NOMO-1 (cell line): ENCODE results near the gene GPR157.
"Not testable (repeated sequence)": the region's sequence is repeated elsewhere in the genome, so short reads cannot be mapped to it uniquely, and the experiment has no call there.

Experiments used
- DNase-seq, 2 experiments: peaks; one replicate each; lab custom pipeline; 2025; ENCODE audit not compliant: unreplicated experiment in 2 of 2; lab: John Stamatoyannopoulos, UW

The GPR157 gene, protein sequence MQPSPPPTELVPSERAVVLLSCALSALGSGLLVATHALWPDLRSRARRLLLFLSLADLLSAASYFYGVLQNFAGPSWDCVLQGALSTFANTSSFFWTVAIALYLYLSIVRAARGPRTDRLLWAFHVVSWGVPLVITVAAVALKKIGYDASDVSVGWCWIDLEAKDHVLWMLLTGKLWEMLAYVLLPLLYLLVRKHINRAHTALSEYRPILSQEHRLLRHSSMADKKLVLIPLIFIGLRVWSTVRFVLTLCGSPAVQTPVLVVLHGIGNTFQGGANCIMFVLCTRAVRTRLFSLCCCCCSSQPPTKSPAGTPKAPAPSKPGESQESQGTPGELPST

DNA sequence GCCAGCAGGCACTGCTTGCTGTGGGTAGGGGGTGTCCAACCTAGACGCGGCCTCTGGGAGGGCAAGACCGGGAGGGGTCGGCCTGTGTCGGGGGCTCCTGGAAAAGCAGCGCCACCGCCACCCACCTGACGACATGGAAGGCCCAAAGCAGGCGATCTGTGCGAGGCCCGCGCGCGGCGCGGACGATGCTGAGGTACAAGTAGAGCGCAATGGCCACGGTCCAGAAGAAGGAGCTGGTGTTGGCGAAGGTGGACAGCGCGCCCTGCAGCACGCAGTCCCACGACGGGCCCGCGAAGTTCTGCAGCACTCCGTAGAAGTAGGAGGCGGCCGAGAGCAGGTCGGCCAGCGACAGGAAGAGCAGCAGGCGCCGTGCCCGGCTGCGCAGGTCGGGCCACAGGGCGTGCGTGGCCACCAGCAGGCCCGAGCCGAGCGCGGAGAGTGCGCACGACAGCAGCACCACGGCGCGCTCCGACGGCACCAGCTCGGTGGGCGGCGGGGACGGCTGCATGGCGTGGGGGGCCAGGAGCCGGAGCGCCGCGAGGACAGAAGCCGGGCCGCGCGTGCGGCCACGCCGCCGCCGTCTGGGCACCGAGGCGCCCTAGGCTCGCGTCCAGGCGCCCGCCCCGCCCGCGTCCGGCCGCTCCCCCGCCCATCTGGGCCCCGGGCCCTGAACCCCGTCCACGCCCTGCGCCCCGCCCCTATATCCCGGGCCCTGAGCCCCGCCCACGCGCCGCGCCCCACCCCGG, at the start of gene GPR157:
Gene GPR157 (minus strand): TSS at position 583 of the 746 bp plus-strand sequence. CDS start 75 bp downstream, at position 508.
- peak; percentile 50 to 62 for DNase-seq

DNA sequence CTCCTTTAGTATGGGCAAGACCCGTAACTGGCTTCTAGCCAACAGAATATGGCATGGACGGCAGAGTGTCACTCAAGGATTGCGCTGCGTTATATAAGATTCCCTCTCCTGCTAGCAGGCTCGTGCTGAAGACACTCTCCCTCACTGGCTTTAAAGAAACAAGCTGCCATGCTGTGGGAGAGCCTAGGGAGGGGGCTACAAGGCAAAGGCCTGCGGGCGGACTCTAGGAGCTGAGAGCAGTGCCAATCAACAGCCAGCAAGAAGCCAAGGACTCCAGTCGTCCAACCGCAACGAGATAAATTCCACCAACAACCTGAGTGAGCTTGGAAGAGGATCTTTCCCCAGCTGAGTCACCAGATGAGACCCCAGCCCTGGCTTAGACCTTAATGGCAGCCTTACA, 45.9 kb upstream of the GPR157 start:
- DNase-seq = no peak

DNA sequence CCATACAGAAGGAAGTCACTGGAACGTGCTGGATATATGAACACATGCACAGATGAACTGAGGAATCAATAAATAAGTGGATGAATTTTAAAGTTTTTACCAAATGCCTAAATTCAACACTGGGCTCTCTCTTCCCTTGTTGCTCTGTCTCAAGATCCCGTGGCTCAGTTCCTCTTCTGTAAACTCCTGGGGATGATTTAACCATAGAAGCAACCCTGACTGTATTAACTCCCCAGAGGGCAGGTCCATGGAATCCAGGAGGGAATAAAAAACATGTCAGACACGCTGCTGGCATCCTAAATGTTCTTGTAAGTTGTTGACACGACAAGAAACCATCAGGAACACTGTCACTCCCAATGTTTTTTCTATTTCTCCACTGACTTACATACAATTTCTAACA, 45.3 kb upstream of the GPR157 start:
- DNase-seq = peak in 1 of 2 experiments; percentile 23

DNA sequence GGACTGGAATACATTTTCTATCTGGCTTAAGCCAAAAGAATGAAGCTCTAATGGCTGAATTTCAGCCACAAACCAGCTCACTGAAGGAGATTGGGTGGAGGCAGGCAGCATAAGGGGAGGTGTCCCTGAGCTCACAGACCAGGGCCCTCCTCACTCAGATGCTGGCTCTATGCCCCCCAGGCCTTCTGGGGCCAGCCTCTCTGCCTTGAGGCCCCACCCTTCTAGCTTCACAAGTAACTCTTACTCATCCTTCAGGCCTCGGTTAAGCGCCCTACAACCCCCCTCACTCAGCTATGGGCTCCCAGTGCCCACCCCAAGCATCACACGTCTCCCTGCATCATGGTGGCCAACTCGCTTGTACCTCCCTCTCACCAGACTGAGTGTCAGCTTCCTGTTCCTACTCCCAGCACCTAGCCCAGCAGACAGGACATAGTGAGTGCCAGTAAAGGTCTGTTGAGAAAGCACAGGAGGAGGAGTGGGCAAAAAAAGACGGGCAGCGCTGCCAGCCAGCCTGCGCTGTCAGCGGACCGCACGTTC, 40.8 kb upstream of the GPR157 start:
- no peak for DNase-seq

DNA sequence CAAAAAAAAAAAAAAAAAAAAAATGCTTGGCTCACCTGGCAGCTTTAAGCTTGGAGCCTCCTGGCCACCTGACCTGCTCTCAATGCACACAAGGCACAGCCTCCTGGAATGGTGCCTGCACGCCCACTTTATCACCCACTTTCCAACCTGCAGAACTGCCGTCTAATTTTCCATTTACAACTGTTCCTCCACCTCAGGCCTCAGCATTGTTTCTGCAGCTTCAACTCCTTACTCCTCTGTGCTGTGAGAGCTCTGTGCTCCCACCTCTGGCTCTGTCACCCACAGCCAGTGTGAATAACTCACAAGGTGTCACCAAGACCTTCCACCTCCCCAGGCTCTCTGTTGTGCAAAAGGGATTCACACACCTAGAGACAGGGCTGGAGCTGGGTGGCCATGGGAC, 38.7 kb upstream of the GPR157 start:
- no peak for DNase-seq

DNA sequence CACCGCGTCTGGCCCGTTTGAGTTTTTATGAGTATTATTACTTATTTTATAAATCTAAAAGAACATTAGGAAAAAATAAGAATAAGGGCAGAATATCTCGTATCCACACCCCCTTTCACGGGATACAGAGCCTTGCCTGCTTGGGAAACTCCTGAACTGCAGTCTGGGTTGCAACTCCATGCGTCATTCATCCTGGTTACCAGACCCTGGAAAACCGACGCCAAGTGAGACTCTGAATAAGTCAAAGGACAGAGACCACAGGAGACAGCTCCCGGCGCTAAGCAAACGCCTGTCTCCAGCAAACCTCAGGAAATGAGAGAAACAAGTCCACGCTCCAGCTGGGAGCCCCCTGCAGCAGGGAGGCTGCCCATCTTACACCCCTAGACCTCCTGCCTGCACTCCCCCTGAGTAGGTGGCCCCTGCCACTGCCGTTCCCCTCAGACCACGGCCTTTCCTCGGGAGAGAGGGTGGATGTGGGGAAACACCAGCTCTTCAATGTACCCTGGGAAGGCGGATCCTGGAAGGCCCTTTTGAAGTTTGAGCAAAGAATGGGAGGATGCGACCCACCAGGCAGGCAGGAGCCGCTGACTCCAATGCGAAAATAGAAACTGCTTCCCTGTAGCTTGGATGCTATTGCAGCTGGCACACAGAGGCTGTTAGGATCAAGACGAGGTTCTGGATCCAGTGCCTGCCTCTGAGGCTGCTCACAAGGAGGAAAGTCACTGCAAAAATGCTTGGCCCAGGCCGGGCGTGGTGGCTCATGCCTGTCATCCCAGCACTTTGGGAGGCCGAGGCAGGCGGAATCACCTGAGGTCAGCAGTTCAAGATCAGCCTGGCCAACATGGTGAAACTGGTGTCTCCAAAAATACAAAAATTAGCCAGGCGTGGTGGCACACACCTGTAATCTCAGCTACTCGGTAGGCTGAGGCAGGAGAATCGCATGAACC, 37.7 kb upstream of the GPR157 start:
- DNase-seq = no peak

DNA sequence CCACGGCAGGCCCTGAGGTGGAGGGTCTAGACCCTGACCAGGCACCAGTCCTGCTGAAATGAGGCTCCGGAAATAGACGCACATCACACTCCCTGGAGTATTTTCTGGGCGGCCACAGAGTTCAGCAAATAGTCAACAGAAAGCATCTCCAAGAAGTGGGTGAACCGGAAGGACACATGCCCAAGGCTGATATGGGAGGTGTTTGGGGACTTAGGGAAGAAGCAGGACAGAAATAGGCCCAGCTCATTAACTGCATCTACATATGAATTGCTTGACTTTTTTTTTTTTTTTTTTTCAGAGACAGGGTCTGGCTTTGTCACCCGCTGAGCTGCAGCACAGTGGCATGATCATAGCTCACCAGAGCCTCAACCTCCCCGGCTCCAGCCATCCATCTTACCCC, 36.5 kb upstream of the GPR157 start:
- DNase-seq = no peak

DNA sequence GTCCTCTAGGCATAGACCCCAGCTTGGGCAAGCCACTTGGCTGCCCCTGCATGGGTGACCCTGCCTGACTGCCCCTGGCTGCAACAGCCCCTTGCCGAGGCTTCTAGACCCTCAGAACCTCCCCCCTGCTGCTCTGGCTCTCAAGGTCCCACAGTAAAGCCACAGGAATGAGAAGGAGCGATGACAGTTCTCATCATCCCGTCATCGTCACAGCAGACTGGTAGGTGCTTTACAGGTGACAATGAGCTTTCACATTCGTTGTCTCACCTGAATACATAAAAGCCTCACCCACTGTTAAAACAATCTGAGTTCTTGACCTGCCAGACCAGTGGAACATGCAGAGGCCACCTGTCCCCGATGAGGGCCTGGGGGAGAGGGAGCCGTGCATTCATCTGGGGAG, 36.0 kb upstream of the GPR157 start:
- no peak for DNase-seq

DNA sequence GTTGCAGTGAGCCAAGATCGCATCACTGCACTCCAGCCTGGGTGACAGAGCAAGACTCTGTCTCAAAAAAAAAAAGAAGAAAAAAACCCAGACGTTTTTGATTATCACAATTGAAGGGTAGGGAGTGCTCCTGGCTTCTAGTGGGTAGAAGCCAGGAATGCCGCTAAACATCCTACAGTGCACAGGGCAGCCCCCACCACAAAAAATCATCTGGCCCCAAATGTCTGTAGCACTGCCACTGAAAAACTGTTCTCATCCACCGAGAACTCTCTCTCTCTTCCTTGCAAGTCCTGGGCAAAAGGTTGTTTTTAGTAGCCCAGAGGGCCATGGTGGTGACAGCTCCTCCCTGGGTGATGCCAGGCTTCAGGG, 35.6 kb upstream of the GPR157 start:
- DNase-seq = no peak

DNA sequence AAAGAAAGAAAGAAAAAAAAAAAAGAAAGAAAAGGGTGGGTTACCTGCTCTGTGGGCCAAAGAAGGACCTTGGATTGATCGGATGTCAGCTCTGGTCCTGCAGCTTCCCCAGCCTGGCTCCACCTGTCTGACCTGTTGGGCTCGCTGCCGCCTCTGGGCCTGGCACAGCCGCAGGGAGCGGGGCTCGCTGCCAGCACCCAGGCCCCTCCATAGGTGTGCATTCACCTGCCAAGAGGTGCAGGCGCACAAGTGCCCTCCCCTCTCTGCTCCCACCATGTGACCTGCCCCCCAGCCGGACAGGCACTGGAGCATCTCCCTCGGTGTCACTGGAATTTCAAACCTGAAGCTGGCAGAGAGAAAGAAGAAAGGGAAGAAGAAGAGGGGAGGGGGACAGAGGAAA, 33.1 kb upstream of the GPR157 start:
- DNase-seq = no peak

DNA sequence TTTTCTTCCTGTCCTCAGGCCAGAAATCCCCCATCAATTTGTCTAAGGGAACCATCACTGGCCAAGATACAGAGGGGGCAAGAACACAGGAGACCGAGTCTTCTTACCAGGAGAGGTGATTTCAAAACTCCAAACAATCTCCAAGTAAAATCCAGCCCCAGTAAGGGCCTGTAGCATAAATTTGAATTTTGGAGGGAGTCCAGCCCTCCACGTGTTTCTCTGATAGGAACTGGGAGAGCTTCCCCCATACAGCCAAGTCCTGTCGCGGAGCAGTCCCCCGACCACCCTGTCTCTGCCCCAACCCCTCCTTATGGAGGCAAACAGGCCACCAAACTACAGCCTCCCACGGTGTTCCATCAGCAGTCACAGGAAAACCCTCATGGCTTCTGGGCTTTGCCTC, 32.4 kb upstream of the GPR157 start:
- no peak for DNase-seq

DNA sequence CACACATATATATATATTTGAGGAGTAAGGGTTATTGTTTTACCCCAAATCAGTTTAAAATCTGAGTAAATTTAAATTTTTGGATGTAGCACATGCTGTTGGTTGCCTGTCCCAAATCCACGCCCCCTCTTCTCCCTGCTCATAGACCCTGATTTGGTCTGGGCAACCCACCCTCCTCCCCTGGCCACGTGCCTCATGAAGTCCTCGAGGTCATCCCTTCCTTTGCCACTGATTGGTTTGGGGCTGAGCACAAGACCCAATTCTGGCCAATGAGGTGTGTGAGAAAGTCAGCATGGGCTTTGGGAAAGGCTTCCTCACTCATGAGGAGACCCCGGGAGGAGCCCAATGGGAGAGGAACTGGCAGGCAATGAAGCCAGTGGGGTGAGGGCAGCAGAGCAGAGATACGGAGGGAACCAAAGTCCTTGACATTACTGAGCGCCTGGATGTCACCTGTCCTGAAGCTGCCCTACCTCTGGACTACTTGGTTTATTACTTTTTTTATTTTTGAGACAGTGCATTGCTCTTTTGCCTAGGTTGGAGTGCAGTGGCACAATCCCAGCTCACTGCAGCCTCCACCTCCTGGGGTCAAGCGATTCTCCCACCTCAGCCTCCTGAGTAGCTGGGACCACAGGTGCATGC, 31.3 kb upstream of the GPR157 start:
- no peak for DNase-seq

DNA sequence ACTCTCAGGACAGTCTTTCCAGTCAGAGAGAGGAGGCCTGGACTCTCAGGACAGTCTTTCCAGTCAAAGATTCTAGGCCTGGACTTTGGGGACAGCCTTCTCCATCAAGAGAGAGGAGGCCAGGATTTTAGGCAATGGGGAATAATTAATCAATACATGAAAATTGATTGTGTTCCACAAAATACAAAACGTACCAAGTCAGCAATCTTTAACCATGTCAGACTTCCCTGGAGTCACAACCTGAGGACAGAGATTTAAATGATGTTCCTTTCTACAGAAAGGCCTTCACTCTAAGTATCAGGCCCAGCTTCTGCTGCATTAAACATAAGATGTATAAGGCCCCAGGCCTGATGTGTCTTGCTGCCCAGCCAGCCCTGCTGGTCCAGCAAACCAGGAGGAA, 27.0 kb upstream of the GPR157 start:
- no peak for DNase-seq

DNA sequence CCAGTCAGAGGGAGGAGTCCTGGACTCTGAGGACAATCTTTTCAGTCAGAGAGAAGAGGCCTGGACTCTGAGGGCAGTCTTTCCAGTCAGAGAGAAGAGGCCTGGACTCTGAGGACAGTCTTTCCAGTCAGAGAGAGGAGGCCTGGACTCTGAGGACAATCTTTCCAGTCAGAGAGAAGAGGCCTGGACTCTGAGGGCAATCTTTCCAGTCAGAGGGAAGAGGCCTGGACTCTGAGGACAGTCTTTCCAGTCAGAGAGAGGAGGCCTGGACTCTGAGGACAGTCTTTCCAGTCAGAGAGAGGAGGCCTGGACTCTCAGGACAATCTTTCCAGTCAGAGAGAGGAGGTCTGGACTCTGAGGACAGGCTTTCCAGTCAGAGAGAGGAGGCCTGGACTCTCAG, 26.5 kb upstream of the GPR157 start:
- not testable (repeated sequence) for DNase-seq

DNA sequence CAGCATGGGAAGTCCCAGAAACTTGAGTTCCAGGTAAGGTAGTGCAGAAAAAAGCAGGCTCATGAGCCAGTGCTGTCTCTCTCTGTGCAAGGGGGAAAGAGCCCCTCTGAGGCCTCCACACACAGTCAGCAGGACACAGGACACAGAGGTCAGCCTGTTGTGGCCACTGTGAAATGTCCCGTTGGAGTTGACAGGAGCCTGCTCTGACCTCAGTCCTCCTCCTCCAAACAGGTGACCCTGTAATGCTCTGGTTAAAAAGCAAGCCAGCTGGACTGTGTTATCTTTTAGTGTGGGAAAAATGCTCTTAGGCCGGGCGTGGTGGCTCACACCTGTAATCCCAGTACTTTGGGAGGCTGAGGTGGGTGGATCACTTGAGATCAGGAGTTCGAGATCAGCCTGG, 24.2 kb upstream of the GPR157 start:
- DNase-seq = no peak

DNA sequence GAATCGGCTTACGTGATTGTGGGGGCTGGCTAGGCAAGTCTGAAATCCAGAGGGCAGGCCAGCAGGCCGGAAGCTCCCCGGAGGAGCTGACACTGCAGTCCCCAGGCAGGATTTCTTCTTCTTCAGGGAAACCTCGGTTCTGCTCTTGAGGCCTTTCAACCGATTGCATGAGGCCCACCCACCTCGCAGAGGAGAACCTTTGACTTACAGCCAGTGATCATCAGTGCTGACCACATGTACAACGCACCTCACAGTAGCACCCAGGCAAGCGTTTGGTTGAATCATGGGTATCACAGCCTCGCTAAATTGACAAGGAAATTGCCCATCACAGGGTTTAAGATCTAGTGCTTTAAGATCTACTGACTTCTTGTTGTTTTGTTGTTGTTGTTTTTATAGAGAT, 23.6 kb upstream of the GPR157 start:
- DNase-seq = no peak

DNA sequence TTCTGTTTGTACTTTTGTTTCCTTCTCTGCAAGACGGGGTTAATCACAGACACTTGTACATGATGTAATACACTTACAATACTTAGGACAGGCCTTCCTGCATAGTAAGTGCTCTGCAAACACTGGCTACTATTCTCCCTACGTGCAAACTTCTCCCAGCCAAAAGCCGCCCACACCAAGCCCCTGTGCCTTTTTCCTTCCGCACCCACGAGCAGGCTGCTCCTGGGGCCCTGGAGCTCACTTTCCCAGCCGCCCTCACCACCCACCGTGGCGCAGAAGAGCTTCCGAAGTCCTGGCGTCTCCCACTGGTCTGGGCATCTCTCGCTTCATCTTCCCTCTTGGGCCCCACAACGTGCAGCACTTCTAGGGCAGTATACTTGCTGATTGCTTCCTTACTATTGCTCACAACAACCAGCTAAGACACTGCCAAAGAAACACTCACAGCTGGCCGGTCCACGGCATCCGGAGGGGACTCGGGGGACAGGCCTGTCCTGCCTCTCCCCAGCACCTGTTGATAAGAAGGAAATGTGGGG, 22.5 kb upstream of the GPR157 start:
- no peak for DNase-seq

DNA sequence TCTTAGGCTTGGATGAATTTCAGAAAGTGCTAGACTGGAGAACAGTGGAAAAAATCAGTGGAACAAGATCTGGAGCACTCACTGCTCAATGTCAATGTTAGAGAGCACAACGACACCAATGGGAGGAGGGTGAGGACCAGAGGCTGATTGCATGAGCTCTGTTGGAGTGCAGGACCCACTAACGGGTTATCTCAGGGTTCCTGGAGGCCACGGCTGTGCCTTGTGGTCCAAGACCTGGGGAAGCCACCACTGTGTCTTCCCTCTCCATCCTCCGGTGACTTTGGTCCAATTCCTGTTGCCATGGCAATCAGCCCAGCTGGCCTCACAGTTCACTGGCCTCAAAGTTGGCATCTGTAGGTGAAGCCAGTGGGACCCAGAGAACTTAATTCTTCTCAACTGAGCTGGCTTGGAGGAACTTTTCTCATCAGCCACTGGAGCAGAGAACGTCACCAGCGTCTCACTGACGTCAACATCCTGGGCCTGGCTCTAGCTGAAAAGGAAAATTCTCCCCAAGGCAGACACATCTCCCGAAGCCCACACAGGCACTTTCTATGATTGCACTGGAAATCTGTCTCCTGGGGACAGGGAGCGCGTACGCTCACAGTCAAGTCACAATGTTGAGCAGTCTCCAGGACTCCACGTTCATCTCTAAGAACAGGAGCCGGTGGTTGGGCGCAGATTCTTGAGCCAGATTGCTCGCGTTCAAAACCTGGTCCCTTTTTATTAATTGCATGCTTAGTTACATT, 21.9 kb upstream of the GPR157 start:
- DNase-seq = no peak

DNA sequence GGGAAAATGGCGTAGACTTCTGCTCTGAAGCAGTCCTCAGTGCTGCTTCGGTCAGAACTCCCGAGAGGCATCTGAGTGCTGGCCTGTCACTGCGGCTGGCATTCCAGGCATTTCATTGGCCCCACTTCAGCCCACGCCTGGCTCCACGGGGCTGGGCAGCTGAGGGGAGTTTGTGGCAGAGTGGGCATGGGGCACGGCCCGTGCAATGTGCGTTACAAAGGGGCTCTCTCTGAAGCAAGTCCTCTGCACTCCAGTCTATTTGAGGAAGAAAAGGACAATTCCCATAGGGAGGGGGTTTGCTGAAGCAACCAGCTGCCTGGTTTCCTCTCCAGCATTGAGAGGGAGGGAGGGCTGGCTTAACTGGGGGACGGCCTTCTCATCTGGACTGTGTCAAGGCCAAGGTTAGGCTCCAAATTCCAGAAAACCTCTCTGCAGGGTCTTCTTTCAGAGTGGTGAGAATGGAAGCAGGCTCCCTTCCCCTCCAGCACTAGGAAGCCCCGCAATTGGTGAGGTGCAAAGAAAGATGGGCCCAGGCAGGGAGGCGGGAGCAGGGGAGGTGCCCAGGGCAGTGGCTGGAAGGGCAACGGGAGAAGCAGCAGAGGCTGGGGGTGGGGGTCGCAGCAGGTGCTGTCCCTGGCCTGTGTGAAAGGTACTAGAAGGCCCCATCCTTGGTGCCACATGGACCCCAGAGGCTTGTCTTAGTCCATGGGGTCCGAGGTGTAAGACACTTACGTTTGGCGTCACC, 21.1 kb upstream of the GPR157 start:
- no peak for DNase-seq
